Endodermal cell (in vitro differentiated cells): ENCODE data around the gene STUB1. TPM values are rescaled to one million over a fixed set of nuclear protein-coding genes. Genes with fewer than 3 reads are reported as not detected.

ENCODE experiments used
- DNase-seq: peaks from one replicate; pipeline ENCODE4 v3.0.0-alpha.2; 2017
- H3K27ac ChIP-seq: 2 replicates; pipeline ENCODE4 v1.5.1; 2013; ENCODE audit warnings: mild to moderate bottlenecking, low read depth, low read length, moderate library complexity
- H3K27me3 ChIP-seq: 2 replicates; pipeline ENCODE4 v1.6.1; 2013; ENCODE audit warnings: mild to moderate bottlenecking, low read length, moderate library complexity; ENCODE audit not compliant: insufficient read depth, control insufficient read depth, poor library complexity, severe bottlenecking
- H3K36me3 ChIP-seq: 2 replicates; pipeline ENCODE4 v1.7.0; 2013; ENCODE audit warnings: mild to moderate bottlenecking, low read length, moderate library complexity; ENCODE audit not compliant: control insufficient read depth, insufficient read depth
- H3K4me1 ChIP-seq: one replicate; pipeline ENCODE4 v1.7.0; 2013; ENCODE audit warnings: low read length; ENCODE audit not compliant: control insufficient read depth, insufficient read depth
- H3K4me3 ChIP-seq: 2 replicates; pipeline ENCODE4 v1.5.1; 2013; ENCODE audit warnings: mild to moderate bottlenecking, low read length, moderate library complexity
- H3K9ac ChIP-seq: 2 replicates; pipeline ENCODE4 v1.6.1; 2013; ENCODE audit warnings: mild to moderate bottlenecking, low read length, moderate library complexity; ENCODE audit not compliant: poor library complexity, severe bottlenecking; ENCODE audit errors: extremely low read depth
- H3K9me3 ChIP-seq: 2 replicates; pipeline ENCODE4 v1.6.1; 2013; ENCODE audit warnings: mild to moderate bottlenecking, low read length, moderate library complexity; ENCODE audit not compliant: control insufficient read depth
- H3K27ac Mint-ChIP-seq: 2 replicates; pipeline ENCODE4 v1.8.0; 2020; ENCODE audit warnings: mixed read lengths
- H3K27me3 Mint-ChIP-seq: 2 replicates; pipeline ENCODE4 v1.8.0; 2021; ENCODE audit warnings: mild to moderate bottlenecking, mixed read lengths; ENCODE audit not compliant: insufficient read depth
- H3K36me3 Mint-ChIP-seq: 2 replicates; pipeline ENCODE4 v1.8.0; 2020; ENCODE audit warnings: low read depth, mixed read lengths
- H3K4me1 Mint-ChIP-seq: 2 replicates; pipeline ENCODE4 v1.8.0; 2020; ENCODE audit warnings: mixed read lengths
- H3K4me3 Mint-ChIP-seq: 2 replicates; pipeline ENCODE4 v1.8.0; 2020; ENCODE audit warnings: mild to moderate bottlenecking, moderate library complexity, mixed read lengths
- H3K9me3 Mint-ChIP-seq: 2 replicates; pipeline ENCODE4 v1.8.0; 2020; ENCODE audit warnings: mild to moderate bottlenecking, mixed read lengths
- CTCF ChIP-seq: fragments of 200-600 bp; sonication (generic); conservative IDR thresholded peaks from 2 replicates; pipeline ENCODE4 v1.5.0; 2021; ENCODE audit warnings: antibody characterized with exemption, mild to moderate bottlenecking
- WGBS, 2 experiments: methylation state at CpG; one replicate each; pipeline versions ENCODE4 v1.1.5 to v1.1.7; 2013; ENCODE audit warnings: missing lambda C conversion rate in 2 of 2, mixed read lengths in 1 of 2; ENCODE audit not compliant: insufficient coverage in 1 of 2, insufficient read length in 1 of 2; 5-methylcytosine and 5-hydroxymethylcytosine counted together
- total RNA-seq, 2 donors: library from RNA; stranded (reverse); fragmentation: NEBNext Ultra II Directional in 1 of 2; extraction: Animal tissue kit (Norgen Biotek cat#: 25700) in 1 of 2; gene quantifications; 2 replicates in 1 of 2; 3 replicates in 1 of 2; pipeline ENCODE4 v1.2.1, GENCODE V29; 2021

Gene STUB1
- total RNA-seq, 2 donors from 2014 or later, result 105 to 124 TPM

GRCh38 chr16:708019-708418 lies 27.8 kb downstream of the STUB1 start:
- peaks cover 79% of the 10 kb centered on the region for H3K27me3 Mint-ChIP-seq
- Histone ChIP-seq H3K27me3 (peaks cover 83% of the 10 kb centered on the region), H3K9ac (no peak overlapping the region)

GRCh38 chr16:708959-709358 lies 28.7 kb downstream of the STUB1 start:
- no peak overlapping the region for H3K27ac Mint-ChIP-seq
- no peak overlapping the region for H3K4me3 ChIP-seq
- no peak for TF ChIP-seq CTCF
- H3K36me3 Mint-ChIP-seq, result no peaks in the 10 kb centered on the region
- no peaks in the 10 kb centered on the region for H3K9me3 Mint-ChIP-seq
- no peaks in the 10 kb centered on the region for H3K9me3 ChIP-seq
- peaks cover 74% of the 10 kb centered on the region for H3K27me3 Mint-ChIP-seq
- DNase-seq, result no peak
- no peak overlapping the region for H3K9ac ChIP-seq
- H3K27ac ChIP-seq, result peak overlapping the region; percentile 97
- H3K4me3 Mint-ChIP-seq, result no peak overlapping the region
- no peaks in the 10 kb centered on the region for H3K4me1 ChIP-seq
- H3K36me3 ChIP-seq, result no peaks in the 10 kb centered on the region
- H3K4me1 Mint-ChIP-seq, result no peaks in the 10 kb centered on the region
- H3K27me3 ChIP-seq, result peaks cover 78% of the 10 kb centered on the region
- 78% methylated on average over 3 of the region's 4 CpGs; no CpG with 5 or more reads in 1 of the 2 experiments for WGBS, 2 experiments

More at GRCh38 chr16:708019-708418, 27.8 kb downstream of the STUB1 start:
- Histone ChIP-seq H3K9me3 (no peaks in the 10 kb centered on the region), H3K4me1 (no peaks in the 10 kb centered on the region), H3K36me3 (no peaks in the 10 kb centered on the region), H3K4me3 (no peak overlapping the region), H3K27ac (no peak overlapping the region)
- no peaks in the 10 kb centered on the region for H3K4me1 Mint-ChIP-seq
- TF ChIP-seq CTCF, result no peak
- no peak for DNase-seq
- WGBS, 2 experiments, result 58 to 62% methylated on average over 2 to 3 of the region's 3 CpGs
- H3K9me3 Mint-ChIP-seq, result no peaks in the 10 kb centered on the region
- H3K36me3 Mint-ChIP-seq, result no peaks in the 10 kb centered on the region
- no peak overlapping the region for H3K4me3 Mint-ChIP-seq
- H3K27ac Mint-ChIP-seq, result no peak overlapping the region

DNA sequence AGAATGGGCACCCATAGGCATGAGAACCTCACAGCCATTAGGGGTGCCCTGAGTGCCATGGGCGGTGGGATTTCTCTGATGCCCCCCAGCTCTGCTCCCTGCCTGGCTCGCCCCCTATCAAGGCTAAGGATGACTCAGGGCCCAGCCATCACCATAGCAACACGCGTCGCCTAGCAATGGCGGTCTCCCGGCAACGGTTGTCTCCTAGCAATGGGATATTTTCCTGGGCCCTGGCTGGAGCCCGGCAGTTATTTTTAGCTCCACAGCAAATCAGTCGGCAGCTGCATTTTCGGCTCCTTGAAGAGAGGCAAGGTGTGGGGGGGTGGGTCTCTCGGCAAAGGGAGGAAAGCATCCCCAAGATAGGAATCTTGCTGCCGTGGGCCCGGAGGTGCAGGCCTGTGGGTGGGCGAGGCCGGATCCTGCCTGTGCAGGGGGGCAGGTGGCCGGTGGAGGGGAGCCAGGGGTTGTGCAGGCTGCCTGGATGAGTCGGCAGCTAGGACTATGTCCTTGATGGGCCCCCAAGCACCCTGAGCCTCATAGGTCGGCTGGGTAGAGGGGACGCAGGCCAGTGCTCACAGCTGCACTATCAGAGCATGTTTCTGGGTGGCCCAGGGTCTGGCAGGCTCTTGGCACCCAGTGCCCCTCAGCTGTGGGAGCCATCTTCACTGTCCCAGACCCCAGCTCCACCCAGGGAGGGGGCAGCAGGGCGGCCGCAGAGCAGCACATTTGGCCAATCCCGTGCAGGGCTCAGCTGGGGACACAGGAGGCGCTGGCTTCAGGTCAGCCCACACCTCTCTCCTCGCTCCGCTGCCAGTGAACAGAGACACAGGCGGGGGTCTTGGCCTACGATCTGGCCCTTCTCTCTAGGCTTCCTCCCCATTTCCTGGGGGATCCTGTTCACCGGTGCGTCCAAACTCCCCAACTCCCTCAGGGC lies 29.6 kb downstream of the STUB1 start:
- Histone ChIP-seq H3K36me3 (no peaks in the 10 kb centered on the region), H3K27me3 (peaks cover 76% of the 10 kb centered on the region), H3K9ac (no peak overlapping the region), H3K4me3 (no peak overlapping the region), H3K9me3 (no peaks in the 10 kb centered on the region), H3K4me1 (no peaks in the 10 kb centered on the region), H3K27ac (peak overlapping the region; percentile 97)
- Mint-ChIP-seq H3K27ac (no peak overlapping the region), H3K27me3 (peaks cover 69% of the 10 kb centered on the region), H3K36me3 (no peaks in the 10 kb centered on the region), H3K4me1 (no peaks in the 10 kb centered on the region), H3K4me3 (no peak overlapping the region), H3K9me3 (no peaks in the 10 kb centered on the region)
- 42 to 59% methylated on average over 21 to 30 of the region's 30 CpGs for WGBS, 2 experiments
- peak; percentile 80 for DNase-seq
- peak; percentile 28 for TF ChIP-seq CTCF
